GM23338 (cell line): Measurements from ENCODE around the gene RAB21. TPM values are rescaled to one million over a fixed set of nuclear protein-coding genes. Genes with fewer than 3 reads are reported as not detected.

Source experiments
- ATAC-seq: fragments of 200-7000 bp; cut with Tn5 transposase; 3 replicates; pipeline ENCODE4 v1.9.1; 2020
- DNase-seq: peaks from one replicate; pipeline ENCODE4 v3.0.0-alpha.2; 2015; ENCODE audit warnings: low spot score
- H2AFZ ChIP-seq: fragments of 200-600 bp; sonication (generic); 2 replicates; pipeline ENCODE4 v1.8.0; 2016; ENCODE audit warnings: antibody characterized with exemption, mild to moderate bottlenecking, moderate library complexity
- H3F3A ChIP-seq: fragments of 200-600 bp; sonication (generic); replicated peaks from 2 replicates; pipeline ENCODE4 v1.8.0; 2017; ENCODE audit warnings: antibody characterized with exemption, mixed run types, low read depth
- H3K27ac ChIP-seq: fragments of 200-600 bp; sonication (generic); 2 replicates; pipeline ENCODE4 v1.6.1; 2016; ENCODE audit warnings: low read depth
- H3K27me3 ChIP-seq: fragments of 200-600 bp; sonication (generic); 2 replicates; pipeline ENCODE4 v1.8.0; 2016; ENCODE audit warnings: mild to moderate bottlenecking, mixed run types, moderate library complexity; ENCODE audit not compliant: insufficient read depth
- H3K36me3 ChIP-seq: fragments of 200-600 bp; sonication (generic); 2 replicates; pipeline ENCODE4 v1.8.0; 2016; ENCODE audit warnings: mild to moderate bottlenecking; ENCODE audit not compliant: insufficient read depth
- H3K4me1 ChIP-seq: fragments of 200-600 bp; sonication (generic); 2 replicates; pipeline ENCODE4 v1.8.0; 2016; ENCODE audit warnings: mild to moderate bottlenecking, moderate library complexity; ENCODE audit not compliant: insufficient read depth
- H3K4me2 ChIP-seq: fragments of 200-600 bp; sonication (generic); 2 replicates; pipeline ENCODE4 v1.7.1; 2017; ENCODE audit warnings: mixed run types
- H3K4me3 ChIP-seq: fragments of 200-600 bp; sonication (generic); 2 replicates; pipeline ENCODE4 v1.6.1; 2016; ENCODE audit warnings: mixed run types
- H3K79me2 ChIP-seq: fragments of 200-600 bp; sonication (generic); replicated peaks from 2 replicates; pipeline ENCODE4 v1.8.0; 2017; ENCODE audit warnings: mild to moderate bottlenecking; ENCODE audit not compliant: insufficient read depth
- H3K9me2 ChIP-seq: fragments of 200-600 bp; sonication (generic); 2 replicates; pipeline ENCODE4 v1.8.0; 2017; ENCODE audit not compliant: insufficient read depth
- H4K20me1 ChIP-seq: fragments of 200-600 bp; sonication (generic); replicated peaks from 2 replicates; pipeline ENCODE4 v1.8.0; 2017; ENCODE audit warnings: mild to moderate bottlenecking; ENCODE audit not compliant: insufficient read depth
- H3K27ac Mint-ChIP-seq: 2 replicates; pipeline ENCODE4 v1.8.0; 2020; ENCODE audit warnings: inconsistent platforms, mild to moderate bottlenecking, moderate library complexity, mixed read lengths
- H3K27me3 Mint-ChIP-seq: 3 replicates; pipeline ENCODE4 v1.8.0; 2022; ENCODE audit warnings: low read depth, mild to moderate bottlenecking, moderate library complexity, mixed read lengths, inconsistent platforms; ENCODE audit not compliant: insufficient read depth, poor library complexity
- H3K36me3 Mint-ChIP-seq: 3 replicates; pipeline ENCODE4 v1.8.0; 2021; ENCODE audit warnings: low read depth, mild to moderate bottlenecking, inconsistent platforms, moderate library complexity, mixed read lengths
- H3K4me1 Mint-ChIP-seq: 3 replicates; pipeline ENCODE4 v1.8.0; 2020; ENCODE audit warnings: mild to moderate bottlenecking, inconsistent platforms, mixed read lengths
- H3K4me3 Mint-ChIP-seq: 3 replicates; pipeline ENCODE4 v1.8.0; 2021; ENCODE audit warnings: moderate library complexity, mild to moderate bottlenecking, inconsistent platforms, mixed read lengths
- H3K9me3 Mint-ChIP-seq: 3 replicates; pipeline ENCODE4 v1.8.0; 2020; ENCODE audit warnings: moderate library complexity, mild to moderate bottlenecking, inconsistent platforms, mixed read lengths
- CREB1 ChIP-seq: fragments of 250-450 bp; sonication (Bioruptor Pico); IDR thresholded peaks from 2 replicates; pipeline ENCODE4 v1.5.0; 2020; ENCODE audit warnings: low read depth, mild to moderate bottlenecking, moderate library complexity
- EZH2 ChIP-seq: fragments of 200-600 bp; sonication (generic); IDR thresholded peaks from one replicate; pipeline ENCODE4 v1.8.0; 2017; ENCODE audit warnings: antibody characterized with exemption, mild to moderate bottlenecking, low read depth; ENCODE audit not compliant: unreplicated experiment
- JUNB ChIP-seq: IDR thresholded peaks from one replicate; pipeline ENCODE4 v1.6.1; 2016; ENCODE audit warnings: antibody characterized with exemption; ENCODE audit not compliant: unreplicated experiment
- NANOG ChIP-seq: IDR thresholded peaks from 2 replicates; pipeline ENCODE4 v1.6.1; 2016; ENCODE audit warnings: antibody characterized with exemption, borderline replicate concordance
- POLR2AphosphoS5 ChIP-seq: IDR thresholded peaks from 2 replicates; pipeline ENCODE4 v1.6.1; 2016; ENCODE audit warnings: antibody characterized with exemption, low read depth
- REST ChIP-seq: IDR thresholded peaks from one replicate; pipeline ENCODE4 v1.6.1; 2018; ENCODE audit warnings: antibody characterized with exemption; ENCODE audit not compliant: unreplicated experiment
- STAT1 ChIP-seq: IDR thresholded peaks from one replicate; pipeline ENCODE4 v1.6.1; 2016; ENCODE audit warnings: antibody characterized with exemption; ENCODE audit not compliant: unreplicated experiment
- ZNF114 ChIP-seq: fragments of 250-450 bp; sonication (Bioruptor Pico); IDR thresholded peaks from 2 replicates; pipeline ENCODE4 v1.5.0; 2020; ENCODE audit warnings: mild to moderate bottlenecking, moderate library complexity
- ZNF331 ChIP-seq: fragments of 250-450 bp; sonication (Bioruptor Pico); IDR thresholded peaks from 2 replicates; pipeline ENCODE4 v1.5.0; 2020; ENCODE audit warnings: low read depth, mild to moderate bottlenecking, moderate library complexity
- ZNF462 ChIP-seq: fragments of 250-450 bp; sonication (Bioruptor Pico); IDR thresholded peaks from 2 replicates; pipeline ENCODE4 v1.5.0; 2020; ENCODE audit warnings: mild to moderate bottlenecking, moderate library complexity
- polyA plus RNA-seq: library from polyadenylated mRNA; unstranded; fragments of >200 nt; fragmentation: Nextera tagmentation; extraction: Ambion mirVana; gene quantifications from 2 replicates; pipeline ENCODE4 v1.2.1, GENCODE V29; 2016
- total RNA-seq: library from RNA; depleted of rRNA; stranded (reverse); fragments of >200 nt; shearing (Covaris generic); gene quantifications from 2 replicates; pipeline ENCODE4 v1.2.3, GENCODE V29; 2014
- TF ChIP-seq, protein P1 (sequence below): IDR thresholded peaks from 2 replicates; pipeline ENCODE4 v1.6.1; 2016; ENCODE audit warnings: antibody characterized with exemption

RAB21 gene
- total and polyA plus RNA-seq, 2 experiments from 2014 or later: 9.8 to 27.2 TPM

DNA sequence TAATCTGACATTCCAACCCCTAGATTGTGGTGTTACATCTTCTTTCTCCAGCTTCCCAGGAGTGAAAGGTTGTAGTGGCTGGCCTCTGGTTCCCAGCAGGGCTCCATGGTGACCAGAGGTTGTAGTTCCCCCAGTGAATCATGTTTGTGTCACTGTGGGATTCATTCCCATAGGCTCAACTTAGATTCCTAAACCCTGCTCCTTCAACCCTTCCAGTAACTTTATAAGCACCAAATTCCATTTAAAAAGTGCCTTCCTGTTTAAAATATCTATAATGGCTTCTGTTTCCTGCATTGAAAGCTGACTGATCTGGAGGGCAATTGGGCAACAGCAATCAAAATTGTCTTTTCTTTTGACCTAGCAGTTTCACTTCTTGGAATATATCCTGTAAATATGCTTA, 44.4 kb downstream of the RAB21 start (continued):
- TF ChIP-seq ZNF114 (CRISPR knock-in tag) (no peak), REST (no peak)

- Histone ChIP-seq H3K4me2 (no peak overlapping the region), H3F3A (no peaks in the 10 kb centered on the region), H3K9me2 (no peaks in the 10 kb centered on the region), H2AFZ (no peak overlapping the region), H3K36me3 (no peaks in the 10 kb centered on the region), H3K27me3 (no peaks in the 10 kb centered on the region), H3K79me2 (no peaks in the 10 kb centered on the region), H3K27ac (no peak overlapping the region), H4K20me1 (no peaks in the 10 kb centered on the region), H3K4me3 (no peak overlapping the region), H3K4me1 (no peaks in the 10 kb centered on the region)
- Mint-ChIP-seq H3K36me3 (no peaks in the 10 kb centered on the region), H3K27ac (no peak overlapping the region), H3K9me3 (no peaks in the 10 kb centered on the region; the same call in 2 of the 3 replicates), H3K27me3 (no peaks in the 10 kb centered on the region), H3K4me3 (no peak overlapping the region), H3K4me1 (peaks cover 7% of the 10 kb centered on the region; the same call in 2 of the 3 replicates)
- ATAC-seq (no peak), DNase-seq (no peak)
- TF ChIP-seq JUNB (no peak), REST (no peak), ZNF331 (CRISPR knock-in tag) (no peak), NANOG (no peak), POLR2AphosphoS5 (no peak), STAT1 (no peak), EZH2 (no peak), ZNF114 (CRISPR knock-in tag) (no peak), CREB1 (CRISPR knock-in tag) (no peak), ZNF462 (no peak)
- TF ChIP-seq, protein P1, sequence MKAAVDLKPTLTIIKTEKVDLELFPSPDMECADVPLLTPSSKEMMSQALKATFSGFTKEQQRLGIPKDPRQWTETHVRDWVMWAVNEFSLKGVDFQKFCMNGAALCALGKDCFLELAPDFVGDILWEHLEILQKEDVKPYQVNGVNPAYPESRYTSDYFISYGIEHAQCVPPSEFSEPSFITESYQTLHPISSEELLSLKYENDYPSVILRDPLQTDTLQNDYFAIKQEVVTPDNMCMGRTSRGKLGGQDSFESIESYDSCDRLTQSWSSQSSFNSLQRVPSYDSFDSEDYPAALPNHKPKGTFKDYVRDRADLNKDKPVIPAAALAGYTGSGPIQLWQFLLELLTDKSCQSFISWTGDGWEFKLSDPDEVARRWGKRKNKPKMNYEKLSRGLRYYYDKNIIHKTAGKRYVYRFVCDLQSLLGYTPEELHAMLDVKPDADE: no peak
Observed at GRCh38 chr12:71800177-71800576, 45.5 kb downstream of the RAB21 start.
